ENCODE data around the gene SOWAHC. TPM values are rescaled to one million over a fixed set of nuclear protein-coding genes. Genes with fewer than 3 reads are reported as not detected.

SOWAHC gene
- total and polyA plus RNA-seq, 2 experiments from 2014 or later = 18.8 to 26.5 TPM

GRCh38 chr2:109594246-109594885 lies 19.8 kb upstream of the SOWAHC start:
- Histone ChIP-seq H3K27me3 (no peaks in the 10 kb centered on the region), H3K4me2 (no peak overlapping the region), H3K4me1 (ENCODE audit: insufficient read depth) (no peaks in the 10 kb centered on the region), H2AFZ (no peak overlapping the region), H3K9me2 (replicated peaks; ENCODE audit: insufficient read depth) (no peaks in the 10 kb centered on the region), H3K9me3 (ENCODE audit: low read depth) (no peaks in the 10 kb centered on the region), H3K79me2 (peaks cover 80% of the 10 kb centered on the region), H3K36me3 (replicated peaks; ENCODE audit: insufficient read depth, low read depth) (no peaks in the 10 kb centered on the region), H3K4me3 (no peak overlapping the region), H4K20me1 (ENCODE audit: insufficient read depth, poor library complexity, severe bottlenecking) (peaks cover 15% of the 10 kb centered on the region), H3K27ac (no peak overlapping the region)
- DNase-seq (ENCODE audit: low spot score) = no peak
- no peak for TF ChIP-seq EZH2 (IDR thresholded peaks at IDR 0.05; ENCODE audit: borderline replicate concordance)
- TF ChIP-seq CTCF (IDR thresholded peaks at IDR 0.05; ENCODE audit: poor library complexity) = no peak
- no peak for TF ChIP-seq EZH2phosphoT487 (IDR thresholded peaks at IDR 0.05; ENCODE audit: low read depth, severe bottlenecking, unreplicated experiment)
- 86% methylated on average over 16 of the region's 16 CpGs for WGBS (ENCODE audit: low lambda C conversion rate, missing lambda C conversion rate)

- Histone ChIP-seq H3K4me2 (no peak overlapping the region), H3K9me2 (replicated peaks; ENCODE audit: insufficient read depth) (no peaks in the 10 kb centered on the region), H3K4me1 (ENCODE audit: insufficient read depth) (no peaks in the 10 kb centered on the region), H3K4me3 (no peak overlapping the region), H3K36me3 (replicated peaks; ENCODE audit: insufficient read depth, low read depth) (no peaks in the 10 kb centered on the region), H3K9me3 (ENCODE audit: low read depth) (no peaks in the 10 kb centered on the region), H3K79me2 (peaks cover 88% of the 10 kb centered on the region), H2AFZ (no peak overlapping the region), H4K20me1 (ENCODE audit: insufficient read depth, poor library complexity, severe bottlenecking) (peaks cover 21% of the 10 kb centered on the region), H3K27ac (no peak overlapping the region), H3K27me3 (no peaks in the 10 kb centered on the region)
- no peak for DNase-seq (ENCODE audit: low spot score)
- TF ChIP-seq EZH2 (IDR thresholded peaks at IDR 0.05; ENCODE audit: borderline replicate concordance) (no peak), CTCF (IDR thresholded peaks at IDR 0.05; ENCODE audit: poor library complexity) (no peak), EZH2phosphoT487 (IDR thresholded peaks at IDR 0.05; ENCODE audit: low read depth, severe bottlenecking, unreplicated experiment) (no peak)
- 72% methylated on average over 4 of the region's 4 CpGs for WGBS (ENCODE audit: low lambda C conversion rate, missing lambda C conversion rate)
Measured at GRCh38 chr2:109595644-109596043, 18.5 kb upstream of the SOWAHC start.

- 92% methylated on average over 3 of the region's 3 CpGs for WGBS (ENCODE audit: low lambda C conversion rate, missing lambda C conversion rate)
- no peak overlapping the region for H3K4me2 ChIP-seq
- H3K27me3 ChIP-seq = no peaks in the 10 kb centered on the region
- no peak overlapping the region for H3K27ac ChIP-seq
- TF ChIP-seq EZH2phosphoT487 (IDR thresholded peaks at IDR 0.05; ENCODE audit: low read depth, severe bottlenecking, unreplicated experiment) (no peak), CTCF (IDR thresholded peaks at IDR 0.05; ENCODE audit: poor library complexity) (no peak), EZH2 (IDR thresholded peaks at IDR 0.05; ENCODE audit: borderline replicate concordance) (no peak)
- DNase-seq (ENCODE audit: low spot score) = no peak
- no peaks in the 10 kb centered on the region for H3K4me1 ChIP-seq (ENCODE audit: insufficient read depth)
- peaks cover 24% of the 10 kb centered on the region for H4K20me1 ChIP-seq (ENCODE audit: insufficient read depth, poor library complexity, severe bottlenecking)
- H3K9me2 ChIP-seq (replicated peaks; ENCODE audit: insufficient read depth) = no peaks in the 10 kb centered on the region
- no peaks in the 10 kb centered on the region for H3K9me3 ChIP-seq (ENCODE audit: low read depth)
- H3K36me3 ChIP-seq (replicated peaks; ENCODE audit: insufficient read depth, low read depth) = no peaks in the 10 kb centered on the region
- H2AFZ ChIP-seq = no peak overlapping the region
- no peak overlapping the region for H3K4me3 ChIP-seq
- peaks cover 96% of the 10 kb centered on the region for H3K79me2 ChIP-seq
Measured at GRCh38 chr2:109597283-109597682, 16.9 kb upstream of the SOWAHC start.

Data from hepatocyte (in vitro differentiated cells).